ENCODE data around the gene IGFL4.

GRCh38 chr19:46035986-46036743, 4.6 kb downstream of the IGFL4 start:
- TF ChIP-seq MAX (CRISPR knock-in tag; IDR thresholded peaks at IDR 0.05) = no peak
- no peak for TF ChIP-seq USF1 (CRISPR knock-in tag; IDR thresholded peaks at IDR 0.05)
- no peak for TF ChIP-seq NELFE (IDR thresholded peaks at IDR 0.05; ENCODE audit: insufficient read depth, insufficient read length)
- TF ChIP-seq ARID2 (IDR thresholded peaks at IDR 0.05) = no peak
- TF ChIP-seq CTCF (IDR thresholded peaks at IDR 0.05 in 2 of 3, conservative IDR thresholded peaks at IDR 0.05 in 1 of 3; ENCODE audit: insufficient read depth in 2 of 3, low read depth in 1 of 3, low read length in 3 of 3) = no peak
- no peak for TF ChIP-seq SIX5 (IDR thresholded peaks at IDR 0.05; ENCODE audit: borderline replicate concordance in 1 of 2, insufficient read depth in 1 of 2, low read depth in 1 of 2, low read length in 2 of 2)
- TF ChIP-seq SMARCA5 (IDR thresholded peaks at IDR 0.05) = no peak
- no peak for TF ChIP-seq POLR2A (conservative IDR thresholded peaks at IDR 0.05)
- TF ChIP-seq DPF2 (IDR thresholded peaks at IDR 0.05) = no peak
